A172 (cell line): ENCODE results near the gene PPP1R14C. TPM values are rescaled to one million over a fixed set of nuclear protein-coding genes. Genes with fewer than 3 reads are reported as not detected.
"Not testable (repeated sequence)": the region's sequence is repeated elsewhere in the genome, so short reads cannot be mapped to it uniquely, and the experiment has no call there.

Source experiments
- DNase-seq: peaks from one replicate; pipeline ENCODE4 v3.0.0-alpha.2; 2015; ENCODE audit warnings: low spot score
- total RNA-seq: library from RNA; depleted of rRNA; stranded (reverse); fragments of >200 nt; shearing (Covaris generic); gene quantifications from 2 replicates; pipeline ENCODE4 v1.2.3, GENCODE V29; 2014

The PPP1R14C gene
- total RNA-seq, 1 experiment from 2014 or later: 0.03 TPM

DNA sequence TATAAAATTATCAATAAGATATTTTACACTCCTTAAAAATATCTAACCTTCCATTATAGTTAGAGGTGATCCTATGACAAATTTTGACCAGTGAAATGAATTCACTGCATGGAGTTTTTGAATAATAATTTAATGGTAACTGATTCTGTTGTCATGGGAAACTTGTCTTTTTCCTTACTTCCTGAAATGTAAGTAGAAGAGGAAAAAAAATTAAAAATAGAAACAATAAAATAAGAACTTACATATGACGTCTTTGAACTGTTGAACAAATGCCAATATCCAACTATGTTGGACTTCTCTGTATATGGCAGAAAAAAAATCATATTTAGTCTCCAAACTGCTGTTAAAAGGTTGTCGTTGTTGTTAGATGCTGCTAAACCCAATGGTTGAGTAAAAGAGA lies 26.3 kb downstream of the PPP1R14C start:
- no peak for DNase-seq

DNA sequence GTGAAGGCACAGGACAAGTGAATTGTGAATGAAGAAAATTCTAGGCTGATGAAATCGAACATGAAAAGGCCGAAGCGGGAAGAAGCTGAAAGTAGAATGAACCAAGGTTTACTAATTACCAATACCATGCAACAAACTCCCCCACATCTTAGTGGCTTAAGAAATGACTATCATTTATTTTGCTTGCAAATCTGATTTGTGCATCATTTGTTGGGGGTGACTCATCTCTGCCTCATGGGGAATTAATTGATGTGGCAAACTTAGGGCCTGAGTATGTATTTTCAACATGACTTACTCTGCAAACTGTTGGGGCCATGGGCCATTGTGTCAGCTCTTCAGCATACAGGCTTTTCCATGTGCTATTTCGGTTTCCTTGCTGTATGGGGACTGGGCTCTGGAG lies 26.8 kb downstream of the PPP1R14C start:
- DNase-seq: peak; percentile 47

DNA sequence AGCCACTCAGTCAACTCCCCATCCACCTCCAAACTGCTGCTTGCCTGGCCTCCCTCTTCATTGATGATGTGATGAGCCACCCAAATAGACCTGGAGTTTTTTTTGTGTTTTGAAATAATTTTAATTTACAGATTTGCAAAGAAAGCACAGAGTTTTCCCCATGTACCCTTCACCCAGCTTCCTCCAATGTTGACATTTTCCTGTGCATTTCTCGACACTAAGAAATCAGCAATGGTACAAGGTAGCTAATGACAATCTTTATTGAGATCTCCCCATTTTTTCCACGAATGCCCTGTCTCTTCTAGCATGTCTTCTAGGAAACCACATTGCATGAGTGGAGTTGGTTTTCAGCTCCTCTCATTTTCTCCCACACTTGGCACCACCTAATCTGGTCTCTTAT lies 30.1 kb downstream of the PPP1R14C start:
- DNase-seq: no peak

DNA sequence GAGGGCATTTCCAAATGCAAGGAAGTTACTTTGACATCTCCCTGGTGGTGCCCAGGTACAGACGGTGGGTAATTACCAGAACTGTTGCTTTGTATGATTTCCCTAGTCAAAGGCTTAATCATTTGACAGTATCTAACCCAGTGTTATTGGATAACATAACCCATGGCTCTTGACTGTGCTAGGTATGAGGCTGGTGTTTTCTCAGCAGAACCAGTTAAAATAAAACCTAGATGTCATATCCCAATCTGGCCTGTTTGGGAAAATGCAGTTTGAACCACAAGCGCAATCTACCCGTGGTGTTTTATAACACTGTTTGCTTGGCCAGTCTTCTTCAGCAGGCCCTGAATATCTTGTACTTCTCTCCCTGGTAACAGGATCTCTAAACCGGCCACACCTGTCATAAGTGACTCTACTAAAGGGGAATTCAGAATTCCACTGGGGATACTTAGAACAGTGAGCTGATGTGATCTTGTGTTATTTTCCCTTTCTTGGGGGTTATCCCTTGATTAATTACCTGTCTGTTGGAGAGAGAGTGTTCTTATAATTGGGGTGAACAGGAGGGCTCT lies 32.8 kb downstream of the PPP1R14C start:
- DNase-seq: no peak

DNA sequence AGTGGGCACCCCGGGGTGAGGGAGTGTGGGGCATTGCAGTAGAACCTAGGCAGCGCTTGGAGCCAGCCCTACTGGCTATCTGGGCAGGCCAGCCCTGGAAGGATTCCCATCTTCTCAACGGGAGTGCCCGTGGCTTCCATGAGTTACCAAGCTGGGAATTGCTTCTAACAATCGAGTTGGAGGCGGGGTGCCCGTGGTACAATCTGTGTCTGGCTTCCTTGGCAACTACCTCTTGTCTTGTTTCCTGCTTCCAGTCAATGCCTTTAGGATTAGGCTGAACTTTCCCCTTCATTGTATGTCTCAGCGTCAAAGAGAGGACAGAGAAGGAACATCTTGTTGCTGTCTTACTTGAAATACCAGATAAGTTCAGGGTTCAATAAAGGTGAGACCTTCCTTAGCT lies 33.3 kb downstream of the PPP1R14C start:
- no peak for DNase-seq

DNA sequence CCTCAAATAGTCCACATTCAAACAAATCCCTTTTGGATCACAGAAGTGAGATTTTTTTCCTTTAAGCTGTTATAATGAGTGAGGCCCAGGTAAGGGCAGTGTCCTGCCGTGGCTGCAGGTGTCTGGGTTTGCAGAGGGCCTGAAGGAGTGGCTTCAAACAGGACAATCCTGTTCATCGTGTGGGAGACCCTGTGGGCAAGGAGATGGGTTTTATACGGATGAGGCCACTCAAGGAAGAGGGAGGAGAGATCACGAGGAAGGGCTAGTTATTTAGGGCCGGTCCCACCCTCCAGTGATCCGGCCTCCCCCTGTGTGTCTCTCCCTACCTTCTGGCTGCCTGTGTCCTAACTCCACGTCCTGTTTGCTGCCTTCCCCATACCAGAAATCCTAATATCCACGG lies 33.8 kb downstream of the PPP1R14C start:
- DNase-seq: no peak

DNA sequence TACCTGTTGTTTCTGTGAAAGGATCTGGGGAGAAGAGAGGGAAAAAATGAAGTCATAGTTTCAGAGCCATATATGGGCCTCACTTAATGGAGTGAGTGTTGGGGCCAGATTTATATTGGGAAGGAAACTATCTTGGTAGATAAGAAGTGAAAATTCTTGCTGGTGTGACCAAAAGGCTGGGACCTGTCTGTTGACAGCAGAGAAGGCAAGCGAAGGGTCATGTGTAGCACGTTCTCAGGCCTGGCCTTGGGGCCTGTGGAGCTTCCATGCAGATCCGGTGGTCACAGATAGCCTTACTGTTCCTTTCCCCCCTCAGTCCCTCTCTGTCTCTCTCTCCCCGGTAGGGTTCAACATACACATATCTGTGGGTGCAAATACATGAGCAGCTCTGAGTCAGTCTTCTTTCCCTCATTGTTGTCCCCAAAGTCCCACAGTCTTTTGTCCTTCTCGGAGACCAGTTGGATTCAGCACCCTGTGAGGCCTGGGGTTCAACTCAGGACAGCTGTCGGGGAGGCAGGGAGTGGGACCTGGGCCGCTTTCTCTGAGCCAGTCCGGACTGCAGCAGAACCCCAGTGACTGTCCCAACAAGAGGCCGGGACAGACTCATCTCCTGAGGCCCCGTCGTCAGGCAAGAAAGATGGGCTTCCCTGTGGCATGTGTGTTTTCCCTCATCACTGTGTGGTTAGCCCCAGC lies 34.6 kb downstream of the PPP1R14C start:
- DNase-seq: no peak

DNA sequence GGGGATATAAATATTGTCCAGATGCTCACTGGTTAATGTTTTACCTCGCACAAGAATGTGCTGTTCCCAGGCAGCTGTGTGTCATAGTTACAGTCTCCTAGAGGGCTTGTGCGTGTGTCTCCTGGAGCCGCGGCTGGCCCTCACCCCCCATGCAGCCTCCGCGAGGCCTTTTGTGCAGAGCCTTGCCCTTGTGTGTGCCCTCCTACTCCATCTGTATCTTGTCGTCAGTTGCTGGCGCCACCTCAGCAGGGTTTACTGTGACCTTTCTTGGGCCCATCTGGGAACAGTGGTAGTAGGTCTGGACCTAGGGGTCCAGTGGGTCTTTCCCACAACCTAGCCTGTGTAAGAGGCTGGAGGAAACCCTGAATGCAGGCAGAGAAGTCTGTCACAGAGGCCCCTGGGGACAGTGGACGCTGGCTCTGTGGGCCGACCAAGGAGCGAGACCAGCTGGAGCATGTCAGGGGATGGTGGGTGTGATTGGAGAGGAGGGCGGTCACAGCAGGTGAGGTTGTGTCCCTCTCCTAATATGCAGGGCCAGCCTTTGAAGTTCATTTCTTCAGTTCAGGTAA lies 35.2 kb downstream of the PPP1R14C start:
- DNase-seq: no peak

DNA sequence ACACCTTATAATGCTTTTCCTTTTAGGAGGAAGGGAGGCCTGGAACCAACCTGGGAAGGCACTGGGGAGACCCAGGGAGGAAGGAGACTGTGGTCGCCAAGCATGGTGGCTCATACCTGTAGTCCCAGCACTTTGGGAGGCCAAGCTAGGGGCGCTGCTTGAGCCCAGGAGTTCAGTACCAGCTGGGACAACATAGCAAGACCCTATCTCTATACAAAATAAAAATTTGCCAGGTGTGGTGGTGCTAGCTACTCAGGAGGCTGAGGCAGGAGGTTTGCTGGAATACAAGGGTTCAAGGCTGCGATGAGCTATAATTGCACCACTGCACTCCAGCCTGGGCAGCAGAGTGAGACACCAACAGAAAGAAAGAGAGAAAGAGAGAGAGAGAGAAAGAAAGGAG lies 36.2 kb downstream of the PPP1R14C start:
- DNase-seq: no peak

DNA sequence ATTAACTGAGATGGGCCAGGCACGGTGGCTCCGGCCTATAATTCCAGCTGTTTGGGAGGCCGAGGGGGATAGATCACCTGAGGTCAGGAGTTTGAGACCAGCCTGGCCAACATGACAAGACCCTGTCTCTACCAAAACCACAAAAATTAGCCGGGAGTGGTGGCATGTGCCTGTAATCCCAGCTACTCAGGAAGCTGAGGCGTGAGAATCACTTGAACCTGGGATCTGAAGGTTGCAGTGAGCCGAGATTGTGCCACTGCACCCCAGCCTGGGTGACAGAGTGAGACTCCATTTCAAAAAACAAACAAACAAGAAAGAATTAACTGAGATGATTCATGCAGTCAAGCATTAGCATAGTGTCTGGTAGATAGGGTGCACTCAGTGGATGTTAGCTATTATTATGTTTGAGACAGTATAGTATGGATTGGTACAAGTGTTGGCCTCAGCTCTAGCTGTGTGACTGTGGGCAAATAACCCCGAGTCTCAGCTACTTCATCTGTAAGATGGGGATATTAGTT lies 37.1 kb downstream of the PPP1R14C start:
- DNase-seq: not testable (repeated sequence)

DNA sequence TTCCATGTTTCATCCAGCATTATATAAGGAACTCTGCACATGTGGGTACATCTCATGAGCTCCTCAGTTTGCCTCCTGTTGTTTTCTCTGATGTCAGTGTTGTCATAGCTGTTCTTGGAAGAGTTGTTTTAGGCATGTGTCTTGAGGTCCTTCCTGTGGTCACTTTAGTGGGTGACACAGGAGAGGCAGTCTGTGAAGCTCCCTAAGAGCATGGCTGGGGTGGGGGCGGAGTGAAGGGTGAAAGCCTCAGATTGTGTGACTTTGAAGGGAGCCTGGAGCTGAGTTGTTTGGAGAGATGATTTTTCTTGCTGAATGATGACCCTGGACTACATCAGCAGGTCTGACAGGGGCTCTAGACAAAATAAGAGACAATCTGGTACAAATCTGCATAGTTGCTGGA lies 37.7 kb downstream of the PPP1R14C start:
- no peak for DNase-seq

DNA sequence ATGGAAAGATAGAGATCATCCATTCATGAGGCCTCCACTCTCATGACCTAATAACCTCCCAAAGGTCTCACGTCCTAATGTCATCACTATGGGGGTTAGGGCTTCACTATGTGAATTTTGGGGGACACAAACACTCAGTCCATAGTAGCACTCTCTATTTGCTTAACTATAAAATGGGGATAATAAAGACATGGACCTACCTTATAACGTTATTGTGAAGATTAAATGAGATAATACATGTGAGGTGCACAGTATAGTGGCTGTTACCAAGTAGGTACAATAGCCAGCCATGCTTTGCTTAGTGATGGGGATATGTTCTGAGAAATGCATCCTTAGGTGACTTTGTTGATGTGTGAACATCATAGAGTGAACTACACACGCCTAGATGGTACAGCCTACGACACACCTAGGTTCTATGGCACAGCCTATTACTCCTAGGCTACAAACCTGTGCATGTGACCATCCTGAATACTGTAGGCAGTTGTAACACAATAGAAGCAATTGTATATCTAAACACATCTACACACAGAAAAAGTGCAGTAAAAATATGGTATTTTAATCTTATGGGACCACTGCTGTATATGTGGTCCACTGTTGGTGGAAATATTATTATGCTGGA lies 39.7 kb downstream of the PPP1R14C start:
- DNase-seq: no peak

DNA sequence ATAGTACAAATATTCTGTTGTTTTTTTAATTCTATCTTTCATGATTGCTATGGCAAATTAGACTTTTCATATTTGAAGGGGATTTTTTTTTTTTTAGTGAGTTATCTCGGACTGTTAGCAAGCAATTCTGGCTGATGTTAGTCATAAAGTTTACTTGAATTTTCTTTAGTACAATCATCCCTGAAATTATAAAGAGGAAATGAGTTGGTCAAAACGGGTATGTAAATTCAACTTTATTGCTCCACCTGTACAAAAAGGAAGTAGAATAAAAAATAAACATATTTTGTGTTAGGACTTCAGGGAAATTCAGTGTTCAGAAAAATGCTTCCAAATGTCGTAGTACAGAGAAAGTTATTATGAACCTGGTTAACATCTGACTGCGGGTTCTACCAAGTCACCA lies 40.3 kb downstream of the PPP1R14C start:
- DNase-seq: no peak

DNA sequence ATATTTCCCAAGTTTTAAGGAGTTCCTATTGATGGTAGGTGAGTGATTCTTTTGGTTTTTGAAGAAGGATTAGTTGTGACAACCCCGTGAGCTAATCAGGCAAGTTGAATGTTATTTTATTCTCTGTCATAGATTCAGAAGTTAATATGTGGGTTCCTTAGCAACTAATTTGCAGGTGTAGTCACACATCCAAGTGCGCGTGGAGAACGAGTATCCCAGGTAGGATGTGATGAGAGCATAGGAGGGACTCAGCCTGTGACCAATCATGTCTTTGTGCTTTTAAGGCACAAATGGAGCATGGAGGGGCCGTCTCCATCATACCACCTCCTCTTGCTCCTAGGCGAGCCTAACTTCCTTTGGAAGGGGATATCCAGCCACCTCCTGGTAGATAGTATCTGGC lies 41.1 kb downstream of the PPP1R14C start:
- no peak for DNase-seq

DNA sequence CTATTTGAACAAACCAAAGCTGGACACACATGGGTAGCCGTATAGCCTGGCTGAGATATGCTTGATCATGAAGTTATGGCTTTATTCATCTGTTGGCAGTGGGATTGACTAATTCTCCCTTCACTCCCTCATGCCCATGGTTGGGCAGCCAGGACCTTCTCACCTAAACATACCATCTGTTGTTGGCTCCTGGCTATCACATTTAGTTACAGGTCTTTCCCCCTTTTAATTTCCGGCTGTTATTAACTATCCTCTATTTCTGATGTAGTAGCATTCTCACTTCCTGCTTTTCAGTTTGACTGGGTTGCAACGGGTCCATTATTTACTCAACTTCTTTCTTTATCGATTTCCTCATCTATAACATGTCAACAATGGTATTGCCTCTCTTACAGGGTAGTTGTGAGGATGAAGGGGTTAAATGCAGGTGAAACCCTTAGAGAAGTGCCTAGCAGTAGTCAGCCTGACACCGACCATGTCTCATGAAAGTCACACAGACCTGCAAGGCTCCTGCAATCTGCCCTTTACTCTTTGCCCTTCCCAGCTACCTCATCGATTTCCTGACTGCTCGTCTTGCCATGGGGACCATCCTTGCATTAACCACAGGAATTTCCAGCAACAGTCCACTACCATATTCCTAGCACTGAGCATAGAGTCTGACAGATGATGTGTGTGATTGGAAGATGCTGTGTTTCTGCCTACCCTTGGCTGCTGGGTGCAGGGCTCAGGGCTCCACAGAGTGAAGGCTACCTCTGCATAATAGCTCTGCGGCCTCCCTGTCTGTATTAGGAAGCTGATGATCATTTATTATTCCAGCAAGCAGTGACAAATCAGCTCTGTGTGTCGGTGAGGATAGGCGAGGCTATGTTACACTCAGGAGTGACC lies 42.2 kb downstream of the PPP1R14C start:
- no peak for DNase-seq

DNA sequence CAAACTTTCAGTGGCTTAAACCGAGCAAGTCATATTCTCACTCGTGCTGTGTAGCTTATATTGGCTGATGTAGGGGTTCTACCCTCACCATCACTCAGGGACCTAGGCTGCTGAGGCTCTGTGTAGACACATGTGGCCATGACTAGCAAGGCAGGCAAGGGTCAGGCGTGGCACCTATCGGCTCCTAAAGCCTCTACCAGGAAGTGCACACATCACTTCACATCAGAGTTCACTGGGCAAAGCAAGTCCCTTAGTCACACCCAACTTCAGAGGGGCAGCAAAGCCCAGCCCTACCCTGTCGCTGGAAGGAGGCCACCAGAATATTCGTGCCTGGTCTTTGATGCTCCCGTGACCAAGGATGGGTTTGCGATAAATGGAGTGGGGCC lies 42.9 kb downstream of the PPP1R14C start:
- DNase-seq: no peak

DNA sequence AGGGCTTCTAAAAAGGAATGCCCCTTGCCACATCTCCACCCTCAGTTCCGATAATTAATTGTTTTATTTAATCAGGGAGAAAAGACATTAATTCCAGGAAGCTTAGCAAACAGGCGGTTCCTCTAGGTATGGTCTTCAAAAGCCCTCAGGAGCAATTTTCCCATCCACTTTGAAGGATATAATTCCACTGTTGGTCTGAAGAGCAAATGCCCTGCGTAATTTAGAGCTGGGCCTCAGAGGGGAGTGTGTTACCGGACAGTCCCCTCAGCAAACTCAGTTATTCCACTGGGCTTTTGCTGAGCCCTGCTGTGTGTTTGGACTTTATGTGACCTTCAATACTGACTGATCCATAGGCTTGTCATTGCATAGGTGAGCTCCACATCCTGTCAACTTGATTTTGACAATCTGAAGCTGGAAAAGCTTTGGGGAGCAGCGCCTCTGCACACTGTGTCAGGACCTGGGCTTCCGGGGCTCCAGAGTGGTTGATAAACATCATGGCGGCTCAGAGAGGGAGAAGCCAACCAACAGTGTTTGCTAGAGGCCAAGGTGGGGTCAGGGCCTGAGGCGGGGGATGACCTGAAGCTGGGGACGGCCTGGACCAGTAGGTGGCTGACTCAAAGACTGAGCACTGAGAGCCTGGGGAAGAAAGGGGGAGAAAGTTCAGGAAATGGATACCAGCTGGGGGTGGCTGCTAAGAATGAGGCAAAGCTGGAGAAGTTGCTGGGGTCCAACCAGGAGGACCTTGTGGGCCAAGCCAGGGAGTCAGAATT lies 43.5 kb downstream of the PPP1R14C start:
- DNase-seq: no peak

DNA sequence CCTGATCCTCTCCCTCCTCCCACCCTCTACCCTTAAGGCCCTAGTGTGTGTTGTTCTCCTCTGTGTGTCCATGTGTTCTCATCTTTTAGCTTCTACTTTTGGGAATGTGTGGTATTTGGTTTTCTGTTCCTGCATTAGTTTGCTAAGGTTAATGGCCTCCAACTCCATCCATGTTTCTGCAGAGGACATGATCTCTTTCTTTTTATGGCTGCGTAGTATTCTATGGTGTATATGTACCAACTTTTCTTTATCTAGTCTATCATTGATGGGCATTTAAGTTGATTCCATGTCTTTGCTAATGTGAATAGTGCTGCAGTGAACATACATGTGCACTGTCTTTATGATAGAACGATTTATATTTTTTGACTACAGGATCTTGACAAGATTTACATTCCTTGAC lies 44.6 kb downstream of the PPP1R14C start:
- not testable (repeated sequence) for DNase-seq

DNA sequence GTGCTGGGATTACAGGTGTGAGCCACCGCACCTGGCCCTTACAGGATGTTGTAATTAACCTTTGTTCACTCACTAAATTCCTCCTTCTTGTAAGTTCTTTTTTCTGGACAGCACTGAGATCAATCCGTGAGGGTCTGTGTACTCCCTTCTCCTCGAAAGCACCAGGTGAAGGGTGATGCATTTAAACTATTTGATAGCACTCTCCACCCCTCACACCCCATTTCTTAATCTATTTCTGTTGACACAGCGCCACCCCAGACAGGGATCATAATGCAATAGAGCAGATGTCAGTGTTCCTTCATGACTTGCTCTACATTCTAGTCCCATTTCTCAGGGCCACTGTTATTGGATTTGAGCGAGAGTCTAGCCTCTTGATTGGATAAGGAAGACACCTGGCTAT lies 46.3 kb downstream of the PPP1R14C start:
- DNase-seq: no peak

DNA sequence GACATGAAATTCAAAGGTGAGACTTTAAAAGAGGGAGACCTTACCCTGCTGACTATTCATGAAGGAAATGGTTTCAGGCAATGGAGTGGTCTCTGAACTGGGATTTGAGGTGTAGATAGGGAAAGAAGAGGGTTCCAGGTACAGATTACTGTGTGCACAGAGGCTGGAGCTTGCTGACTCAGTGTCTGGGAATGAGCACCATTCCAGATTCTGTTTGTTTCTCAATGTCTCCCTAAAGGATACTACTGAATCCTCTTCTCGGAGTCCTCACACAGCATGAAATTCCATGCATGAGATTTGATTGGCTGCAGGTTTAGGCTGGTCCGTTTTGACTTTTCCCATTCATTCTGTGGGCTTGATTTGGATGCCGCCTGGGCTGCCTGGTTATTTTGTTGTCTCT lies 49.0 kb downstream of the PPP1R14C start:
- DNase-seq: peak; percentile 14

DNA sequence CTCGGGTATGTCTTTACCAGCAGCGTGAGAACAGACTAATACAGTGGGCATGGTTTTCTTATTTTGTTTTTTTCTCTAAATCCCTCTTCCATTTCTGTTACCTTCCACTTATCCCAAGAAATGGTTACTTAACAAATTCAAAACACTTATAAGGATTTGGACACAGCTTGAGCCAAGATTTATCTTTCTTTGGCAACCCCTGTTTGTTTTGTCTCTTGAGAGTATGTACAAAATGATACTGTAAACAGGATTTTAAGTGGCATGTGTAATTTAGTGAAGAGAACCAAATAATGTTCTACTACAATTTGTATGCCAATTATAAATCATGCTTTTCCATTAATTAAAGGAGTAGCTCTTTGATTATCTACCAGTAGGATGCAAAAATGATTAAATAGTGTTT lies 51.4 kb downstream of the PPP1R14C start:
- DNase-seq: no peak
